ENCODE results near the gene GRM3.

The GRM3 gene

GRCh38 chr7:86748843-86749719, 105.4 kb downstream of the GRM3 start:
- H3K27ac Mint-ChIP-seq, result no peak overlapping the region
- H3K9me3 Mint-ChIP-seq, result no peaks in the 10 kb centered on the region
- H3K36me3 Mint-ChIP-seq, result no peaks in the 10 kb centered on the region
- H3K27me3 Mint-ChIP-seq, result no peaks in the 10 kb centered on the region
- no peak for DNase-seq
- no peaks in the 10 kb centered on the region for H3K4me1 Mint-ChIP-seq
- no peak overlapping the region for H3K4me3 Mint-ChIP-seq
- CTCF ChIA-PET, result no interaction called here

GRCh38 chr7:86749741-86750665, 106.3 kb downstream of the GRM3 start:
- DNase-seq, result no peak
- CTCF ChIA-PET, result no interaction called here
- H3K9me3 Mint-ChIP-seq, result no peaks in the 10 kb centered on the region
- no peak overlapping the region for H3K4me3 Mint-ChIP-seq
- H3K27ac Mint-ChIP-seq, result no peak overlapping the region
- H3K4me1 Mint-ChIP-seq, result no peaks in the 10 kb centered on the region
- no peaks in the 10 kb centered on the region for H3K27me3 Mint-ChIP-seq
- H3K36me3 Mint-ChIP-seq, result no peaks in the 10 kb centered on the region

GRCh38 chr7:86760236-86760635, 116.5 kb downstream of the GRM3 start:
- DNase-seq, result no peak
- H3K36me3 Mint-ChIP-seq, result no peaks in the 10 kb centered on the region
- H3K4me3 Mint-ChIP-seq, result no peak overlapping the region
- CTCF ChIA-PET, result no interaction called here
- H3K27me3 Mint-ChIP-seq, result no peaks in the 10 kb centered on the region
- H3K9me3 Mint-ChIP-seq, result no peaks in the 10 kb centered on the region
- H3K4me1 Mint-ChIP-seq, result no peaks in the 10 kb centered on the region
- no peak overlapping the region for H3K27ac Mint-ChIP-seq

GRCh38 chr7:86762129-86762528, 118.4 kb downstream of the GRM3 start:
- no peak for DNase-seq

DNA sequence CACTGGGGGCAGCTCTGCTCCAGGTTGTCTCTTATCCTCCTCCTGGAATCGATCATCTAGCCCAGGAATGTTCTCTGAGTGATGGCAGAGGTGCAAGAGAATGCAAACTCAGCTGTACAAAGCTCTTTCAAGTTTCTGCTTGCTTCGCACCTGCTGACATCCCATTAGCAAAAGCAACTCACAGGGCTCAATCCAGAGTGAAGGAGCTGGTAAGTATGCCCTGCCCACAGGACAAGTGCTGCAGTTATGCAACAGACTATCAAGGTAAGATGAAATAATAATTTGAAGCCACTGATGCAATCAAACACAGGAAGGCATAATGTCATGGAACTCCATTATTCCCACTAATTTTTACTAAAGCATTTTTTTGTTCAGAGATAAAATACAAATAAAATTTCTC, 122.2 kb downstream of the GRM3 start:
- CTCF ChIA-PET, result no interaction called here
- Mint-ChIP-seq H3K36me3 (no peaks in the 10 kb centered on the region), H3K4me3 (no peak overlapping the region), H3K27me3 (no peaks in the 10 kb centered on the region), H3K9me3 (no peaks in the 10 kb centered on the region), H3K27ac (no peak overlapping the region), H3K4me1 (no peaks in the 10 kb centered on the region)
- DNase-seq, result no peak

More at GRCh38 chr7:86762129-86762528, 118.4 kb downstream of the GRM3 start:
- Mint-ChIP-seq H3K9me3 (no peaks in the 10 kb centered on the region), H3K27me3 (no peaks in the 10 kb centered on the region), H3K36me3 (no peaks in the 10 kb centered on the region), H3K4me3 (no peak overlapping the region), H3K27ac (no peak overlapping the region), H3K4me1 (no peaks in the 10 kb centered on the region)
- CTCF ChIA-PET, result no interaction called here

- DNase-seq, result no peak
- Mint-ChIP-seq H3K4me1 (no peaks in the 10 kb centered on the region), H3K4me3 (no peak overlapping the region), H3K36me3 (no peaks in the 10 kb centered on the region), H3K27me3 (no peaks in the 10 kb centered on the region), H3K9me3 (no peaks in the 10 kb centered on the region), H3K27ac (no peak overlapping the region)
- CTCF ChIA-PET, result no interaction called here
These were observed 124.7 kb downstream of the GRM3 start for GRCh38 chr7:86768394-86768793.

DNA sequence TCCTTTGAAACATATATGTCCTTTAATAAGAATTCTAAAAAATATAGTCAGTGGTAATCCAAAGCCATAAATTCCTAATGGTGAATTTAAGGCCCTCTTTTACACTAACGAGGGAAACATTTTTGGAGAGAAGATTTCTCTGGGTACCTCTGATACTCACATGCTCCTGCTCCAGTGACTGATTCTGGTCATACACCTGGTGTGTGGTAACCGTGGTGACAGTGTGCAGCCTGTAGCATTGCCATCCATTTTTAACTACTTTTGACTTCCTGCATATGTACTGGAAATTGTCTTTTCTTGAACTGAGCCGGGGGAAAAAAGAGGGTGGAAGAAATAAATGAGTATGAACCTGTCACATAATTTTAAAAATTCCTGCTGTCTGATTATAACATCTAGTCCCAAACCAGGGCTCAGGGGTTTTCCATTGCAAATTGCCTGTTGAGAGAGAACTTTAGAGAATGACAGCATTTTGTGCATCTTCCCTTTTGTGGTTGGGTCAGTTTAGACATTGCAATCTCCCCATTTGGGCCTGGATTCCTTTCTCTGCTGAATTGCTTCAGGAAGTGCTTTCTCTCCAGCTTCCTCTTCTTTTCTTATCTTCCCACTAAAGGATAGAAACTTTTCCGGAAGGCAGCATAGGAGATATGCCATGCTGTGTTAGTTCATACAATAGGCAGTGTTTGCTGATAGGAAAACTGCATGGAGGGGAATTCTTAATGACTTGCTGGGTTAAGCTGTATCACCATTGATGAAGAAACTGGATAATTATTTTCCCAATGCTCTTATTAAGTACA, 125.5 kb downstream of the GRM3 start:
- no peak overlapping the region for H3K27ac Mint-ChIP-seq
- no peaks in the 10 kb centered on the region for H3K4me1 Mint-ChIP-seq
- no peaks in the 10 kb centered on the region for H3K36me3 Mint-ChIP-seq
- no peaks in the 10 kb centered on the region for H3K27me3 Mint-ChIP-seq
- no peak overlapping the region for H3K4me3 Mint-ChIP-seq
- no peak for DNase-seq
- H3K9me3 Mint-ChIP-seq, result no peaks in the 10 kb centered on the region
- CTCF ChIA-PET, result no interaction called here

DNA sequence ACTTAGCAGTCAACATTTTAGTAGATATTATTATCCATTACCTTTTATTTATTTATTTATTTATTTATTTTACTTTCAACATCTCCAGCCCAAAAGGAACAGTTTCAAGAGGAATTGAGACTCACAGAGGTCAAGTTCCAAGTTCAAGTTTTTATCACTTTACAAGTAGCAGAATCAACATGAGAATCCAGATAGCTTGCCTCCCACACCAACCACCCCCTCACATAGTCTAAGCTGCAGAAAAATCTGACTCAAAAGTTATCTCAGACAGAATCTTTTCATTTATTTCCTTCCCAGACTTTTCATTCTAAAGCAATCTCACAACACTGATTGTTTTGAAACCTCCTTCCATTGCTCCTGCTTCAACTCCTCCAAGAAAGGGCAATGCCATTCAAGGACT, 129.6 kb downstream of the GRM3 start:
- H3K9me3 Mint-ChIP-seq, result no peaks in the 10 kb centered on the region
- H3K4me3 Mint-ChIP-seq, result no peak overlapping the region
- H3K4me1 Mint-ChIP-seq, result no peaks in the 10 kb centered on the region
- CTCF ChIA-PET, result no interaction called here
- no peak for DNase-seq
- no peaks in the 10 kb centered on the region for H3K27me3 Mint-ChIP-seq
- H3K27ac Mint-ChIP-seq, result no peak overlapping the region
- H3K36me3 Mint-ChIP-seq, result no peaks in the 10 kb centered on the region

DNA sequence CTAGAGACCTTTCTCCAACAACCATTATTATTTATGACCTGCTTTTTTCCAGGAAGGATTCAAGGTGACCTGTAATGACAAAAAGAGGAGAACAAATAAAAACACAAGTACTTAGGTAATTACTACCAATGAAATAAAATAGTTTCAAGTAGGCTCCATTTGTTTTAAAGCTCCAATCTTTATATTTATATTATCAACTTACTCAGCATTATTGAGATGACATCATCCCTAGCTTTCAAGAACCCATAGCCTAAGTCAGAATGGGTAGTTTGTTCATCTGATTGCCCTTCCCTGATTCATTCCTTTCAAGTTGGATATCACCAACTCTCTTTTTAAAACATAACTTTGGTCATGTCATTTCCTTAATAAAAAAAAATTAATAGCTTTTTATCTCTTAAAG, 131.5 kb downstream of the GRM3 start:
- H3K27me3 Mint-ChIP-seq, result no peaks in the 10 kb centered on the region
- H3K4me1 Mint-ChIP-seq, result no peaks in the 10 kb centered on the region
- CTCF ChIA-PET, result interaction anchor here (0.7 kb wide), 1 partner anchor 11 kb away, joined by 4 read pairs; no protein-coding TSS in a partner anchor
- no peaks in the 10 kb centered on the region for H3K9me3 Mint-ChIP-seq
- H3K27ac Mint-ChIP-seq, result no peak overlapping the region
- H3K36me3 Mint-ChIP-seq, result no peaks in the 10 kb centered on the region
- DNase-seq, result no peak
- no peak overlapping the region for H3K4me3 Mint-ChIP-seq

DNA sequence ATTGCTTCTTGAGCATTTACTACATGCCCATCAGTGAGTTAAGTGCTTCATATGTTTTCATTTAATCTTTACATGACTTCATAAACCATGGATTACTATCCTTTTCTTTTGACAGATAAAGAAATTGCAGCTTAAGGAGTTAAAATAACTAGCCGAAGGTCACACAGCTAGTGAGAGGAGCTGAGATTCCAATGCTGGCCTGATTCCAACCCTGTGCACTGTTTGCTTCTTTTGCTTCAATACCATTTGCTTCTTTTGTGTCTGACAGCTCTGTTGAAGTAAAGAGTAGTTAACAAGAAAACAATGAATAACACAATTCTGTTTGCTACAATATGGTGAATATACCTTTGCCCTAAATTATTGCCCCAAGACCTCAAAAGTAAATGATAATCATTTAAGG, 132.4 kb downstream of the GRM3 start:
- no peaks in the 10 kb centered on the region for H3K27me3 Mint-ChIP-seq
- no peak overlapping the region for H3K4me3 Mint-ChIP-seq
- no peaks in the 10 kb centered on the region for H3K9me3 Mint-ChIP-seq
- no peak overlapping the region for H3K27ac Mint-ChIP-seq
- no peaks in the 10 kb centered on the region for H3K4me1 Mint-ChIP-seq
- no peak for DNase-seq
- H3K36me3 Mint-ChIP-seq, result no peaks in the 10 kb centered on the region
- CTCF ChIA-PET, result no interaction called here

- Mint-ChIP-seq H3K27ac (no peak overlapping the region), H3K9me3 (no peaks in the 10 kb centered on the region), H3K4me1 (no peaks in the 10 kb centered on the region), H3K36me3 (no peaks in the 10 kb centered on the region), H3K4me3 (no peak overlapping the region), H3K27me3 (no peaks in the 10 kb centered on the region)
- CTCF ChIA-PET, result no interaction called here
- DNase-seq, result no peak
These were observed 134.6 kb downstream of the GRM3 start for GRCh38 chr7:86778271-86778670.

- Mint-ChIP-seq H3K27ac (no peak overlapping the region), H3K4me1 (no peaks in the 10 kb centered on the region), H3K4me3 (no peak overlapping the region), H3K9me3 (no peaks in the 10 kb centered on the region), H3K27me3 (no peaks in the 10 kb centered on the region), H3K36me3 (no peaks in the 10 kb centered on the region)
- DNase-seq, result no peak
- CTCF ChIA-PET, result no interaction called here
These were observed 141.1 kb downstream of the GRM3 start for GRCh38 chr7:86784765-86785164.

DNA sequence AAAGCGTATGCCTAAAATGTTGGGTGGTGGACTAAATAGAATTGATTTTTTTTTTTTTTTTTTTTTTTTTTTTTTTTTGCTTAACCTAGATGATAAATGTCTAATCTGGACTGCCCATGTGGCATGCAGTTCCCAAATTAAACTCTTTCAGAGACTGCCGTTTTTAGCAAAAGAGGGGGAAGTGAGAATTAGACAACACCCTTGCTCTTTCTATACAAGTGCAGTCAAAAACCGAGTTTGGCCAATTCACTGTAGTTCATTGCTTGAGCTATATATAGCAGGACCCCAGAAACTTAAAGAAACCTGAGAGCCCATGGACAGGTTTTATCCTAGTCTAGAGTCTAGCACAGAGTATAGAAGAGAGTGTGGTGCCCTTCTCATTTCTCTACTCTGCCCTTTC, 141.9 kb downstream of the GRM3 start:
- CTCF ChIA-PET, result no interaction called here
- no peak overlapping the region for H3K27ac Mint-ChIP-seq
- no peaks in the 10 kb centered on the region for H3K36me3 Mint-ChIP-seq
- no peak for DNase-seq
- H3K9me3 Mint-ChIP-seq, result no peaks in the 10 kb centered on the region
- H3K27me3 Mint-ChIP-seq, result no peaks in the 10 kb centered on the region
- no peaks in the 10 kb centered on the region for H3K4me1 Mint-ChIP-seq
- no peak overlapping the region for H3K4me3 Mint-ChIP-seq

DNA sequence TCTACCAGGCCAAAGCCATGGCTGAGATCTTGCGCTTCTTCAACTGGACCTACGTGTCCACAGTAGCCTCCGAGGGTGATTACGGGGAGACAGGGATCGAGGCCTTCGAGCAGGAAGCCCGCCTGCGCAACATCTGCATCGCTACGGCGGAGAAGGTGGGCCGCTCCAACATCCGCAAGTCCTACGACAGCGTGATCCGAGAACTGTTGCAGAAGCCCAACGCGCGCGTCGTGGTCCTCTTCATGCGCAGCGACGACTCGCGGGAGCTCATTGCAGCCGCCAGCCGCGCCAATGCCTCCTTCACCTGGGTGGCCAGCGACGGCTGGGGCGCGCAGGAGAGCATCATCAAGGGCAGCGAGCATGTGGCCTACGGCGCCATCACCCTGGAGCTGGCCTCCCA, 142.7 kb downstream of the GRM3 start:
- Mint-ChIP-seq H3K27me3 (no peaks in the 10 kb centered on the region), H3K27ac (no peak overlapping the region), H3K9me3 (no peaks in the 10 kb centered on the region), H3K4me3 (no peak overlapping the region), H3K4me1 (no peaks in the 10 kb centered on the region), H3K36me3 (no peaks in the 10 kb centered on the region)
- no peak for DNase-seq
- CTCF ChIA-PET, result no interaction called here

All from activated naive CD4-positive, alpha-beta T cell treated with anti-CD3 and anti-CD28 coated beads, Interleukin-2, amount 10 ng/mL, durations not matched to agents 7 days and 5 days (primary cell).